PC-3 (cell line): ENCODE results near the gene SUCLA2. TPM values are rescaled to one million over a fixed set of nuclear protein-coding genes. Genes with fewer than 3 reads are reported as not detected.

ENCODE experiments used
- ATAC-seq: fragments of 200-7000 bp; cut with Tn5 transposase; 2 replicates; pipeline ENCODE4 v1.9.1; 2020; ENCODE audit warnings: mild to moderate bottlenecking, moderate library complexity
- BruUV-seq: library from RNA; stranded (reverse); fragments of 400-500 nt; replicated peaks from 2 replicates; lab custom pipeline; 2021; lab: Mats Ljungman, UMichigan
- CTCF ChIA-PET: fragments of 300-600 bp; sonication (Branson Sonifier 250); formaldehyde crosslinking; loops from one replicate; lab custom pipeline; 2022; ENCODE audit warnings: antibody characterized with exemption; lab: Charles Lee
- POLR2A ChIA-PET: fragments of 300-600 bp; sonication (Branson Sonifier 250); formaldehyde crosslinking; loops from one replicate; lab custom pipeline; 2022; ENCODE audit warnings: antibody characterized with exemption; ENCODE audit not compliant: unreplicated experiment; lab: Charles Lee
- DNase-seq: peaks from one replicate; pipeline ENCODE4 v3.0.0-alpha.2; 2015
- H2AFZ ChIP-seq: fragments of 300-600 bp; sonication (generic); 2 replicates; pipeline ENCODE4 v1.6.0; 2016; ENCODE audit warnings: antibody characterized with exemption, low read length
- H3F3A ChIP-seq: fragments of 300-600 bp; sonication (generic); one replicate; pipeline ENCODE4 v1.6.0; 2017; ENCODE audit warnings: antibody characterized with exemption, low read length, control low read depth, mild to moderate bottlenecking; ENCODE audit not compliant: unreplicated experiment
- H3K27ac ChIP-seq: fragments of 300-600 bp; sonication (generic); 2 replicates; pipeline ENCODE4 v1.5.1; 2016; ENCODE audit warnings: mild to moderate bottlenecking, low read length
- H3K27me3 ChIP-seq: fragments of 300-600 bp; sonication (generic); 2 replicates; pipeline ENCODE4 v1.6.1; 2016; ENCODE audit warnings: low read length, mixed read lengths
- H3K36me3 ChIP-seq: fragments of 300-600 bp; sonication (generic); 2 replicates; pipeline ENCODE4 v1.6.1; 2016; ENCODE audit warnings: low read depth, mixed run types, low read length, mixed read lengths
- H3K4me1 ChIP-seq: fragments of 300-600 bp; sonication (generic); 2 replicates; pipeline ENCODE4 v1.5.1; 2016; ENCODE audit warnings: low read length; ENCODE audit not compliant: insufficient read depth
- H3K4me2 ChIP-seq: fragments of 300-600 bp; sonication (generic); 2 replicates; pipeline ENCODE4 v1.6.0; 2016; ENCODE audit warnings: low read length
- H3K4me3 ChIP-seq: fragments of 300-600 bp; sonication (generic); 2 replicates; pipeline ENCODE4 v1.5.1; 2016; ENCODE audit warnings: mild to moderate bottlenecking, low read length, mixed read lengths
- H3K79me2 ChIP-seq: fragments of 300-600 bp; sonication (generic); 2 replicates; pipeline ENCODE4 v1.6.1; 2017; ENCODE audit warnings: low read length, mixed read lengths
- H3K9ac ChIP-seq: fragments of 300-600 bp; sonication (generic); 2 replicates; pipeline ENCODE4 v1.6.0; 2016; ENCODE audit warnings: mild to moderate bottlenecking, low read length
- H3K9me2 ChIP-seq: fragments of 300-600 bp; sonication (generic); replicated peaks from 2 replicates; pipeline ENCODE4 v1.6.1; 2016; ENCODE audit warnings: mixed run types, low read length, mixed read lengths
- H3K9me3 ChIP-seq: fragments of 300-600 bp; sonication (generic); 2 replicates; pipeline ENCODE4 v1.6.1; 2016; ENCODE audit warnings: low read length, mixed read lengths
- H4K20me1 ChIP-seq: fragments of 300-600 bp; sonication (generic); 2 replicates; pipeline ENCODE4 v1.6.1; 2016; ENCODE audit warnings: low read length, mixed read lengths
- CTCF ChIP-seq: fragments of 300-600 bp; sonication (generic); conservative IDR thresholded peaks from 2 replicates; pipeline ENCODE4 v1.5.1; 2017; ENCODE audit warnings: antibody characterized with exemption, low read depth, mild to moderate bottlenecking, low read length
- EZH2 ChIP-seq: fragments of 300-600 bp; sonication (generic); IDR thresholded peaks from one replicate; pipeline ENCODE4 v1.6.1; 2017; ENCODE audit warnings: antibody characterized with exemption, mild to moderate bottlenecking, low read length; ENCODE audit not compliant: unreplicated experiment
- EZH2phosphoT487 ChIP-seq: fragments of 300-600 bp; sonication (generic); IDR thresholded peaks from 2 replicates; pipeline ENCODE4 v1.6.1; 2018; ENCODE audit warnings: mild to moderate bottlenecking, antibody characterized with exemption, low read length, borderline replicate concordance
- intact Hi-C: fragments of 100-400 bp; cut with micrococcal nuclease; formaldehyde crosslinking; loops from 2 replicates; pipeline ENCODE4 v1.9.0; 2023
- total RNA-seq: library from RNA; depleted of rRNA; stranded (reverse); fragments of >200 nt; gene quantifications from 2 replicates; pipeline ENCODE4 v1.2.3, GENCODE V29; 2014

The SUCLA2 gene
- total RNA-seq, 1 experiment from 2014 or later: 35.0 TPM

GRCh38 chr13:48010698-48011097, 9.6 kb upstream of the SUCLA2 start:
- Histone ChIP-seq H2AFZ (no peak overlapping the region), H3K4me3 (no peak overlapping the region), H3K9me2 (no peaks in the 10 kb centered on the region), H3K9me3 (no peaks in the 10 kb centered on the region), H3K79me2 (no peaks in the 10 kb centered on the region), H3K4me1 (peaks cover 25% of the 10 kb centered on the region), H3K27me3 (no peaks in the 10 kb centered on the region), H3K27ac (no peak overlapping the region), H4K20me1 (no peaks in the 10 kb centered on the region), H3F3A (no peaks in the 10 kb centered on the region), H3K9ac (no peak overlapping the region), H3K36me3 (no peaks in the 10 kb centered on the region), H3K4me2 (no peak overlapping the region)
- ChIA-PET CTCF (no interaction called here), POLR2A (no interaction called here)
- BruUV-seq: no TSS peak
- DNase-seq (no peak), ATAC-seq (no peak)
- intact Hi-C loops: no loop called here
- TF ChIP-seq EZH2phosphoT487: no peak
- TF ChIP-seq EZH2: no peak
- TF ChIP-seq CTCF: no peak

- Histone ChIP-seq H3K4me1 (peaks cover 26% of the 10 kb centered on the region), H3F3A (no peaks in the 10 kb centered on the region), H3K9me2 (no peaks in the 10 kb centered on the region), H3K9me3 (no peaks in the 10 kb centered on the region), H3K27me3 (no peaks in the 10 kb centered on the region), H3K27ac (peak overlapping the region; percentile 74), H2AFZ (no peak overlapping the region), H3K4me2 (peak overlapping the region; percentile 45), H3K36me3 (no peaks in the 10 kb centered on the region), H3K9ac (peak overlapping the region; percentile 16; the same call in 1 of the 2 replicates), H3K79me2 (no peaks in the 10 kb centered on the region), H3K4me3 (no peak overlapping the region), H4K20me1 (no peaks in the 10 kb centered on the region)
- POLR2A ChIA-PET: no interaction called here
- BruUV-seq: no TSS peak
- CTCF ChIA-PET: no interaction called here
- ATAC-seq (peak; percentile 96), DNase-seq (peak; percentile 78)
- TF ChIP-seq CTCF: no peak
- intact Hi-C loops: loop anchor here (2.0 kb wide), 1 partner anchor 28 kb away; the partner anchor contains the start of gene NUDT15
These were observed 8.2 kb upstream of the SUCLA2 start for GRCh38 chr13:48009284-48009683.

GRCh38 chr13:48006396-48006795, 5.3 kb upstream of the SUCLA2 start:
- peak overlapping the region; percentile 29 for H3K4me2 ChIP-seq
- H3K4me1 ChIP-seq: peaks cover 40% of the 10 kb centered on the region
- H3K9ac ChIP-seq: no peak overlapping the region
- no TSS peak for BruUV-seq
- no peaks in the 10 kb centered on the region for H3K36me3 ChIP-seq
- DNase-seq (peak; percentile 64), ATAC-seq (peak; percentile 12)
- no peak overlapping the region for H2AFZ ChIP-seq
- H4K20me1 ChIP-seq: no peaks in the 10 kb centered on the region
- H3K9me3 ChIP-seq: no peaks in the 10 kb centered on the region
- H3K27ac ChIP-seq: peak overlapping the region; percentile 40
- H3K27me3 ChIP-seq: no peaks in the 10 kb centered on the region
- POLR2A ChIA-PET: interaction anchor here (0.6 to 0.7 kb wide), 3 partner anchors 12 to 983 kb away, joined by 5 to 6 read pairs (median 6); no protein-coding TSS in a partner anchor
- no peaks in the 10 kb centered on the region for H3K9me2 ChIP-seq
- intact Hi-C loops: no loop called here
- peaks cover 3% of the 10 kb centered on the region for H3F3A ChIP-seq
- CTCF ChIA-PET: no interaction called here
- no peaks in the 10 kb centered on the region for H3K79me2 ChIP-seq
- H3K4me3 ChIP-seq: no peak overlapping the region
- TF ChIP-seq EZH2 (no peak), EZH2phosphoT487 (no peak), CTCF (no peak)
